Endothelial cell (in vitro differentiated cells): ENCODE results near the gene GRIP2. TPM values are rescaled to one million over a fixed set of nuclear protein-coding genes. Genes with fewer than 3 reads are reported as not detected.

ENCODE experiments used
- DNase-seq: peaks from one replicate; pipeline ENCODE4 v3.0.0; 2021; ENCODE audit warnings: low spot score
- H3K27ac Mint-ChIP-seq: one replicate; pipeline ENCODE4 v1.8.0; 2021; ENCODE audit warnings: mixed read lengths, inconsistent platforms; ENCODE audit not compliant: unreplicated experiment
- H3K27me3 Mint-ChIP-seq: one replicate; pipeline ENCODE4 v1.8.0; 2021; ENCODE audit warnings: mild to moderate bottlenecking, moderate library complexity, mixed read lengths, inconsistent platforms; ENCODE audit not compliant: unreplicated experiment
- H3K36me3 Mint-ChIP-seq: one replicate; pipeline ENCODE4 v1.8.0; 2021; ENCODE audit warnings: mild to moderate bottlenecking, low read depth, mixed read lengths, inconsistent platforms; ENCODE audit not compliant: unreplicated experiment
- H3K4me1 Mint-ChIP-seq: one replicate; pipeline ENCODE4 v1.8.0; 2021; ENCODE audit warnings: mild to moderate bottlenecking, mixed read lengths, inconsistent platforms; ENCODE audit not compliant: unreplicated experiment
- H3K4me3 Mint-ChIP-seq: one replicate; pipeline ENCODE4 v1.8.0; 2021; ENCODE audit warnings: mild to moderate bottlenecking, mixed read lengths, inconsistent platforms; ENCODE audit not compliant: unreplicated experiment
- H3K9me3 Mint-ChIP-seq: one replicate; pipeline ENCODE4 v1.8.0; 2021; ENCODE audit warnings: mixed read lengths, inconsistent platforms; ENCODE audit not compliant: unreplicated experiment
- CTCF ChIP-seq: fragments of 200-600 bp; sonication (generic); IDR thresholded peaks from one replicate; pipeline ENCODE4 v1.5.0; 2021; ENCODE audit warnings: antibody characterized with exemption; ENCODE audit not compliant: unreplicated experiment
- total RNA-seq: library from RNA; stranded (reverse); fragmentation: NEBNext Ultra II Directional; extraction: Animal tissue kit (Norgen Biotek cat#: 25700); gene quantifications from one replicate; pipeline ENCODE4 v1.2.1, GENCODE V29; 2021; ENCODE audit not compliant: unreplicated experiment

Gene GRIP2
- total RNA-seq, 1 donor from 2014 or later: 6.6 TPM

GRCh38 chr3:14490831-14491230 is 49.3 kb downstream of the GRIP2 start:
- H3K27ac Mint-ChIP-seq: no peak overlapping the region
- H3K4me1 Mint-ChIP-seq: peaks cover 6% of the 10 kb centered on the region
- DNase-seq: no peak
- H3K27me3 Mint-ChIP-seq: peaks cover 8% of the 10 kb centered on the region
- TF ChIP-seq CTCF: no peak
- no peak overlapping the region for H3K4me3 Mint-ChIP-seq
- H3K36me3 Mint-ChIP-seq: peaks cover 10% of the 10 kb centered on the region
- H3K9me3 Mint-ChIP-seq: no peaks in the 10 kb centered on the region

GRCh38 chr3:14490255-14490654 is 49.9 kb downstream of the GRIP2 start:
- H3K36me3 Mint-ChIP-seq: peaks cover 15% of the 10 kb centered on the region
- peaks cover 6% of the 10 kb centered on the region for H3K4me1 Mint-ChIP-seq
- DNase-seq: no peak

GRCh38 chr3:14489641-14490040 is 50.5 kb downstream of the GRIP2 start:
- TF ChIP-seq CTCF: no peak
- Mint-ChIP-seq H3K27me3 (peaks cover 8% of the 10 kb centered on the region), H3K27ac (no peak overlapping the region), H3K36me3 (peaks cover 20% of the 10 kb centered on the region), H3K9me3 (no peaks in the 10 kb centered on the region), H3K4me1 (peaks cover 6% of the 10 kb centered on the region), H3K4me3 (no peak overlapping the region)
- no peak for DNase-seq

More at GRCh38 chr3:14490255-14490654, 49.9 kb downstream of the GRIP2 start:
- no peak for TF ChIP-seq CTCF
- Mint-ChIP-seq H3K27me3 (peaks cover 8% of the 10 kb centered on the region), H3K27ac (no peak overlapping the region), H3K4me3 (no peak overlapping the region), H3K9me3 (no peaks in the 10 kb centered on the region)

- H3K9me3 Mint-ChIP-seq: no peaks in the 10 kb centered on the region
- TF ChIP-seq CTCF: no peak
These were observed 51.7 kb downstream of the GRIP2 start for GRCh38 chr3:14488286-14489041.

GRCh38 chr3:14487821-14488220 is 52.3 kb downstream of the GRIP2 start:
- Mint-ChIP-seq H3K9me3 (no peaks in the 10 kb centered on the region), H3K4me1 (peaks cover 20% of the 10 kb centered on the region), H3K4me3 (no peak overlapping the region), H3K27ac (no peak overlapping the region), H3K36me3 (peaks cover 27% of the 10 kb centered on the region), H3K27me3 (peaks cover 8% of the 10 kb centered on the region)
- DNase-seq: no peak
- TF ChIP-seq CTCF: no peak

More at GRCh38 chr3:14488286-14489041, 51.7 kb downstream of the GRIP2 start:
- Mint-ChIP-seq H3K27ac (no peak overlapping the region), H3K36me3 (peaks cover 25% of the 10 kb centered on the region), H3K4me1 (peaks cover 15% of the 10 kb centered on the region), H3K27me3 (peaks cover 8% of the 10 kb centered on the region), H3K4me3 (no peak overlapping the region)
- no peak for DNase-seq
